Astrocyte of the spinal cord (primary cell): Measurements from ENCODE around the gene EMID1.

Experiments
- DNase-seq: peaks from one replicate; pipeline ENCODE4 v3.0.0; 2011; ENCODE audit warnings: low read depth, low spot score
- H3K4me3 ChIP-seq: 2 replicates; pipeline ENCODE4 v1.5.1; 2011; ENCODE audit warnings: low read depth, mild to moderate bottlenecking, low read length, moderate library complexity
- CTCF ChIP-seq: IDR thresholded peaks from 2 replicates; pipeline ENCODE4 v1.5.1; 2012; ENCODE audit warnings: low read depth, mild to moderate bottlenecking, low read length, inconsistent platforms
- in situ Hi-C: cut with HindIII; loops from 2 replicates; pipeline ENCODE4 v1.10.0; 2017; ENCODE audit warnings: low sequenced_read_pairs

The EMID1 gene

GRCh38 chr22:29199702-29200400, 5.8 kb upstream of the EMID1 start:
- DNase-seq = no peak
- in situ Hi-C loops = no loop called here
- no peak for TF ChIP-seq CTCF
- H3K4me3 ChIP-seq = no peak overlapping the region

- in situ Hi-C loops = no loop called here
- H3K4me3 ChIP-seq = no peak overlapping the region
- no peak for TF ChIP-seq CTCF
- DNase-seq = no peak
Measured at GRCh38 chr22:29200901-29201300, 4.8 kb upstream of the EMID1 start.

GRCh38 chr22:29201782-29202181, 3.9 kb upstream of the EMID1 start:
- H3K4me3 ChIP-seq = no peak overlapping the region
- DNase-seq = no peak
- in situ Hi-C loops = no loop called here
- TF ChIP-seq CTCF = no peak

GRCh38 chr22:29202212-29203192, 3.2 kb upstream of the EMID1 start:
- TF ChIP-seq CTCF = peak; percentile 31
- peak; percentile 91 for DNase-seq
- in situ Hi-C loops = no loop called here
- no peak overlapping the region for H3K4me3 ChIP-seq

- DNase-seq = no peak
- in situ Hi-C loops = no loop called here
- no peak for TF ChIP-seq CTCF
- H3K4me3 ChIP-seq = no peak overlapping the region
Measured at GRCh38 chr22:29203488-29204454, 1.9 kb upstream of the EMID1 start.

- no peak for DNase-seq
- no peak overlapping the region for H3K4me3 ChIP-seq
- in situ Hi-C loops = no loop called here
- no peak for TF ChIP-seq CTCF
Measured at GRCh38 chr22:29204455-29205183, 1.1 kb upstream of the EMID1 start.
